ENCODE data around the gene KCNJ9. TPM values are rescaled to one million over a fixed set of nuclear protein-coding genes. Genes with fewer than 3 reads are reported as not detected.

KCNJ9 gene
- total and polyA plus RNA-seq, 2 donors (not counting 3 experiments of a cell fraction or from before 2014, with no cell fraction given), result not detected

DNA sequence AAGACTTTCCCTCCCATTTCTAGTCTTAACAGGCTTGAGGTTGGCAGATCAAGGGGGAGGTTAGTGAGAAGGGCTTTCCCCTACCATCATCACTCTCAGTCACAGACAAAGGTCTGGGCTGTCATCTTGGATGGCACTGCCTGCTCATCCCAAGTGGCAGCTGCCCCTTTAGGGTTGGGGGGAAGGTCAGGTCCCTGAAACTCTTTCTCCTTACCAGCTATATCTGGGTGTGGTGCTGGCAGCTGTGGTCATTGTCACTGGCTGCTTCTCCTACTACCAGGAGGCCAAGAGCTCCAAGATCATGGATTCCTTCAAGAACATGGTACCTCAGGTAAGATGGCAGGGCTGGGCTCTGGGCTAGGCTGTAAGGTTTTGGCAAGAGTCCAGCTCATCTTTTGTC, 42.4 kb downstream of the KCNJ9 start:
- Histone ChIP-seq H3K27me3 (ENCODE audit: control insufficient read depth in 2 of 2, insufficient read depth in 2 of 2, low read length in 2 of 2) (peaks cover 2% of the 10 kb centered on the region in 2 experiments), H3K4me2 (ENCODE audit: insufficient read depth, low read length) (no peak overlapping the region), H3K4me1 (ENCODE audit: control insufficient read depth, extremely low read depth, insufficient read depth, low read length) (no peaks in the 10 kb centered on the region), H3K9me1 (replicated peaks; ENCODE audit: control insufficient read depth, extremely low read depth, insufficient read depth, low read length) (no peaks in the 10 kb centered on the region), H3K4me3 (replicated peaks in 1 of 3; ENCODE audit: insufficient read depth in 1 of 3, low read depth in 1 of 3, low read length in 3 of 3) (no peak overlapping the region), H3K36me3 (ENCODE audit: control insufficient read depth in 2 of 2, extremely low read depth in 1 of 2, insufficient read depth in 2 of 2, low read length in 2 of 2) (no peaks in the 10 kb centered on the region), H4K20me1 (replicated peaks; ENCODE audit: control insufficient read depth, extremely low read depth, insufficient read depth, low read length) (no peaks in the 10 kb centered on the region), H3K79me2 (ENCODE audit: control insufficient read depth, insufficient read depth, low read length) (no peaks in the 10 kb centered on the region), H3K9ac (replicated peaks; ENCODE audit: extremely low read depth, insufficient read depth, low read length) (no peak overlapping the region), H3K9me3 (replicated peaks; ENCODE audit: control insufficient read depth, insufficient read depth, low read length) (no peaks in the 10 kb centered on the region), H3K27ac (ENCODE audit: insufficient read depth, low read depth, low read length) (no peak overlapping the region), H2AFZ (ENCODE audit: low read depth, low read length) (no peak overlapping the region)
- CTCF ChIA-PET, result interaction anchor here (1.4 kb wide), 1 partner anchor 15 kb away, joined by 7 read pairs; no protein-coding TSS in a partner anchor
- no peak for TF ChIP-seq GATA2 (IDR thresholded peaks at IDR 0.05; ENCODE audit: insufficient read depth, insufficient read length, low read depth, low read length)
- intact Hi-C loops (cut with micrococcal nuclease) (no loop called here), dilution Hi-C loops (cut with MboI; ENCODE audit: extremely low pct_ligation_motif_present, low sequenced_read_pairs) (no loop called here)
- no peak for DNase-seq (ENCODE audit: low read depth, low spot score)
- BruUV-seq (replicated peaks), result no TSS peak
- POLR2A ChIA-PET, result no interaction called here
- no peak for FAIRE-seq

- Histone ChIP-seq H3K36me3 (ENCODE audit: control insufficient read depth in 2 of 2, extremely low read depth in 1 of 2, insufficient read depth in 2 of 2, low read length in 2 of 2) (no peaks in the 10 kb centered on the region), H2AFZ (ENCODE audit: low read depth, low read length) (no peak overlapping the region), H3K79me2 (ENCODE audit: control insufficient read depth, insufficient read depth, low read length) (no peaks in the 10 kb centered on the region), H3K9me3 (replicated peaks; ENCODE audit: control insufficient read depth, insufficient read depth, low read length) (no peaks in the 10 kb centered on the region), H4K20me1 (replicated peaks; ENCODE audit: control insufficient read depth, extremely low read depth, insufficient read depth, low read length) (no peaks in the 10 kb centered on the region), H3K9me1 (replicated peaks; ENCODE audit: control insufficient read depth, extremely low read depth, insufficient read depth, low read length) (no peaks in the 10 kb centered on the region), H3K4me2 (ENCODE audit: insufficient read depth, low read length) (no peak overlapping the region), H3K4me1 (ENCODE audit: control insufficient read depth, extremely low read depth, insufficient read depth, low read length) (no peaks in the 10 kb centered on the region), H3K4me3 (replicated peaks in 1 of 3; ENCODE audit: insufficient read depth in 1 of 3, low read depth in 1 of 3, low read length in 3 of 3) (no peak overlapping the region), H3K27me3 (ENCODE audit: control insufficient read depth in 2 of 2, insufficient read depth in 2 of 2, low read length in 2 of 2) (no peaks in the 10 kb centered on the region), H3K27ac (ENCODE audit: insufficient read depth, low read depth, low read length) (no peak overlapping the region), H3K9ac (replicated peaks; ENCODE audit: extremely low read depth, insufficient read depth, low read length) (no peak overlapping the region)
- intact Hi-C loops (cut with micrococcal nuclease) (no loop called here), dilution Hi-C loops (cut with MboI; ENCODE audit: extremely low pct_ligation_motif_present, low sequenced_read_pairs) (no loop called here)
- ChIA-PET CTCF (interaction anchor here (1.0 kb wide), 1 partner anchor 54 kb away, joined by 4 read pairs; no protein-coding TSS in a partner anchor), POLR2A (no interaction called here)
- no TSS peak for BruUV-seq (replicated peaks)
- DNase-seq (ENCODE audit: low read depth, low spot score) (no peak), FAIRE-seq (no peak)
- TF ChIP-seq GATA2 (IDR thresholded peaks at IDR 0.05; ENCODE audit: insufficient read depth, insufficient read length, low read depth, low read length) (no peak), JUN (IDR thresholded peaks at IDR 0.05; ENCODE audit: borderline replicate concordance, insufficient read depth, insufficient read length, low read depth) (no peak), POLR2AphosphoS5 (IDR thresholded peaks at IDR 0.05; ENCODE audit: insufficient read depth, low read depth, low read length) (no peak), MYC (IDR thresholded peaks at IDR 0.05; ENCODE audit: low read depth, low read length) (no peak), EZH2 (IDR thresholded peaks at IDR 0.05; ENCODE audit: borderline replicate concordance, low read depth, low read length, severe bottlenecking) (no peak), FOS (IDR thresholded peaks at IDR 0.05; ENCODE audit: borderline replicate concordance, insufficient read depth, low read length) (no peak), POLR2A (IDR thresholded peaks at IDR 0.05; ENCODE audit: low read depth, low read length) (no peak)
- TF ChIP-seq, protein P1, sequence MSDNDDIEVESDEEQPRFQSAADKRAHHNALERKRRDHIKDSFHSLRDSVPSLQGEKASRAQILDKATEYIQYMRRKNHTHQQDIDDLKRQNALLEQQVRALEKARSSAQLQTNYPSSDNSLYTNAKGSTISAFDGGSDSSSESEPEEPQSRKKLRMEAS (IDR thresholded peaks at IDR 0.05; ENCODE audit: insufficient read depth, insufficient read length), result no peak
- TF ChIP-seq, protein P2, sequence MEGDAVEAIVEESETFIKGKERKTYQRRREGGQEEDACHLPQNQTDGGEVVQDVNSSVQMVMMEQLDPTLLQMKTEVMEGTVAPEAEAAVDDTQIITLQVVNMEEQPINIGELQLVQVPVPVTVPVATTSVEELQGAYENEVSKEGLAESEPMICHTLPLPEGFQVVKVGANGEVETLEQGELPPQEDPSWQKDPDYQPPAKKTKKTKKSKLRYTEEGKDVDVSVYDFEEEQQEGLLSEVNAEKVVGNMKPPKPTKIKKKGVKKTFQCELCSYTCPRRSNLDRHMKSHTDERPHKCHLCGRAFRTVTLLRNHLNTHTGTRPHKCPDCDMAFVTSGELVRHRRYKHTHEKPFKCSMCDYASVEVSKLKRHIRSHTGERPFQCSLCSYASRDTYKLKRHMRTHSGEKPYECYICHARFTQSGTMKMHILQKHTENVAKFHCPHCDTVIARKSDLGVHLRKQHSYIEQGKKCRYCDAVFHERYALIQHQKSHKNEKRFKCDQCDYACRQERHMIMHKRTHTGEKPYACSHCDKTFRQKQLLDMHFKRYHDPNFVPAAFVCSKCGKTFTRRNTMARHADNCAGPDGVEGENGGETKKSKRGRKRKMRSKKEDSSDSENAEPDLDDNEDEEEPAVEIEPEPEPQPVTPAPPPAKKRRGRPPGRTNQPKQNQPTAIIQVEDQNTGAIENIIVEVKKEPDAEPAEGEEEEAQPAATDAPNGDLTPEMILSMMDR (IDR thresholded peaks at IDR 0.05; ENCODE audit: extremely low read depth in 1 of 2, insufficient read depth in 1 of 2, low read depth in 1 of 2, low read length in 2 of 2), result no peak
These were observed 43.6 kb downstream of the KCNJ9 start for GRCh38 chr1:160124705-160125478.
